Gastroesophageal sphincter (tissue), 4 donors: ENCODE results near the gene TAF3. TPM values are rescaled to one million over a fixed set of nuclear protein-coding genes. Genes with fewer than 3 reads are reported as not detected.

ENCODE experiments used
- ATAC-seq: fragments of 150-250 bp; one replicate; pipeline ENCODE4 v1.9.1; 2016; ENCODE audit warnings: mild to moderate bottlenecking, moderate library complexity
- H3K27ac ChIP-seq, 4 donors: fragments of 200-600 bp; sonication (generic) in 3 of 4; 1 replicate in 3 of 4; 2 replicates in 1 of 4; pipeline ENCODE4 v1.5.1; 2016 to 2019
- H3K27me3 ChIP-seq: fragments of 200-600 bp; sonication (generic); one replicate; pipeline ENCODE4 v1.5.1; 2019
- H3K36me3 ChIP-seq, 2 donors: fragments of 200-600 bp; sonication (generic); one replicate each; pipeline ENCODE4 v1.5.1; 2019; ENCODE audit warnings: control low read depth in 1 of 2
- H3K4me1 ChIP-seq, 3 donors: fragments of 200-600 bp; sonication (generic); 1 replicate in 2 of 3; 2 replicates in 1 of 3; pipeline ENCODE4 v1.5.1; 2016 to 2019; ENCODE audit warnings: control low read depth in 2 of 3
- H3K4me3 ChIP-seq, 2 donors: fragments of 200-600 bp; sonication (generic); one replicate each; pipeline ENCODE4 v1.5.1; 2019; ENCODE audit warnings: mild to moderate bottlenecking in 1 of 2, moderate library complexity in 1 of 2
- H3K9me3 ChIP-seq, 3 donors: fragments of 200-600 bp; sonication (generic); one replicate each; pipeline ENCODE4 v1.5.1; 2017 to 2019; ENCODE audit warnings: control low read depth in 2 of 3
- EP300 ChIP-seq: sonication (generic); formaldehyde crosslinking; IDR thresholded peaks from one replicate; pipeline ENCODE4 v1.6.1; 2017; ENCODE audit warnings: antibody characterized with exemption, mild to moderate bottlenecking
- POLR2A ChIP-seq, 2 donors: fragments of 450-650 bp; IDR thresholded peaks; one replicate each; pipeline ENCODE4 v1.6.1; 2017; ENCODE audit warnings: antibody characterized with exemption in 2 of 2, mild to moderate bottlenecking in 2 of 2, moderate library complexity in 1 of 2
- POLR2AphosphoS5 ChIP-seq: sonication (generic); formaldehyde crosslinking; IDR thresholded peaks from one replicate; pipeline ENCODE4 v1.6.1; 2017; ENCODE audit warnings: antibody characterized with exemption
- WGBS, 2 donors: methylation state at CpG; one replicate each; pipeline ENCODE4 v1.1.5; 2018; ENCODE audit warnings: low coverage in 1 of 2; 5-methylcytosine and 5-hydroxymethylcytosine counted together
- total RNA-seq, 4 donors: library from RNA; depleted of rRNA; stranded (reverse); fragments of >200 nt; gene quantifications; one replicate each; pipeline ENCODE4 v1.1.0, GENCODE V29; 2016
- TF ChIP-seq, protein P1 (sequence below), 4 experiments: fragments of 200-600 bp in 2 of 4; fragments of 450-650 bp in 2 of 4; sonication (generic) in 1 of 4; IDR thresholded peaks; one replicate each; pipeline ENCODE4 v1.5.1; 2017 to 2019; ENCODE audit warnings: antibody characterized with exemption in 4 of 4, mild to moderate bottlenecking in 2 of 4, moderate library complexity in 2 of 4

TAF3 gene
- total RNA-seq, 4 donors from 2014 or later, result 5.7 to 11.8 (median 8.8) TPM

GRCh38 chr10:7886056-7886455 lies 67.8 kb downstream of the TAF3 start:
- TF ChIP-seq EP300, result no peak
- TF ChIP-seq POLR2AphosphoS5, result no peak
- TF ChIP-seq POLR2A (IDR thresholded peaks at IDR 0.05), result no peak
- TF ChIP-seq, protein P1, sequence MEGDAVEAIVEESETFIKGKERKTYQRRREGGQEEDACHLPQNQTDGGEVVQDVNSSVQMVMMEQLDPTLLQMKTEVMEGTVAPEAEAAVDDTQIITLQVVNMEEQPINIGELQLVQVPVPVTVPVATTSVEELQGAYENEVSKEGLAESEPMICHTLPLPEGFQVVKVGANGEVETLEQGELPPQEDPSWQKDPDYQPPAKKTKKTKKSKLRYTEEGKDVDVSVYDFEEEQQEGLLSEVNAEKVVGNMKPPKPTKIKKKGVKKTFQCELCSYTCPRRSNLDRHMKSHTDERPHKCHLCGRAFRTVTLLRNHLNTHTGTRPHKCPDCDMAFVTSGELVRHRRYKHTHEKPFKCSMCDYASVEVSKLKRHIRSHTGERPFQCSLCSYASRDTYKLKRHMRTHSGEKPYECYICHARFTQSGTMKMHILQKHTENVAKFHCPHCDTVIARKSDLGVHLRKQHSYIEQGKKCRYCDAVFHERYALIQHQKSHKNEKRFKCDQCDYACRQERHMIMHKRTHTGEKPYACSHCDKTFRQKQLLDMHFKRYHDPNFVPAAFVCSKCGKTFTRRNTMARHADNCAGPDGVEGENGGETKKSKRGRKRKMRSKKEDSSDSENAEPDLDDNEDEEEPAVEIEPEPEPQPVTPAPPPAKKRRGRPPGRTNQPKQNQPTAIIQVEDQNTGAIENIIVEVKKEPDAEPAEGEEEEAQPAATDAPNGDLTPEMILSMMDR (IDR thresholded peaks at IDR 0.05), result no peak
- Histone ChIP-seq H3K36me3 (no peaks in the 10 kb centered on the region), H3K27me3 (no peaks in the 10 kb centered on the region), H3K4me3 (no peak overlapping the region), H3K27ac (no peak overlapping the region), H3K4me1 (peaks cover 0 to 6% (median 3%) of the 10 kb centered on the region in 3 donors), H3K9me3 (no peaks in the 10 kb centered on the region)
- no peak for ATAC-seq
- 100% methylated on average over 1 to 2 of the region's 2 CpGs for whole genome bisulfite sequencing, 2 donors

DNA sequence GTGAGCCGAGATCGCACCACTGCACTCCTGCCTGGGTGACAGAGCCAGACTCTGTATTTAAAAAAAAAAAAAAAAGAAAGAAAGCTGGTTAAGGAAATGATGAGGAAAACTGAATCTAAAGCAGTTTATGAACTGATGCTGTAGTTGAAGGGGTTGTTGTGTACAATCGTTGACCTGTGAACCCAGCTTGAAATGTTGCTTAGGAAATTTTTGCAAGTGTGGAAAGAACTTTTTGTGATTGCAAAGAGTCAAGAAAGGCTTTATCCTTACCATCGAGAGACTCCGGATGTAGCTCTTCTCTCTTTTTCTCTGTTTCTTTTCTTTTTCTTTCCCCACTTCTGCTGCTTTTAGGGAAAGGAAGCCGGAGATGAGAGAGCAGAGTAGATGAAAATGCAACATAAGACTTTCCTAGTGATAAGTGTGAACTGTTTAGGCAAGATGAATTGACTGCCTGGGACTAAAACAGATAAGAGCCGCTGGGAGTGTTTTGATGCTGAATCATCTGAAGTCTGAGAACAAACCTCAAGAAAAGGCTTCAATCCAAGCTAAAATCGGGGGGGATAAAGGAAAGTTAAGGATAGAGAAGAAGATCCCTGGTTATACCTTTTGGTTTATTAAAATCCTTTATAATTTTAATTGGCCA lies 69.0 kb downstream of the TAF3 start:
- no peaks in the 10 kb centered on the region for H3K36me3 ChIP-seq
- no peak for ATAC-seq
- 60 to 62% methylated on average over 1 to 8 of the region's 8 CpGs for WGBS, 2 donors

DNA sequence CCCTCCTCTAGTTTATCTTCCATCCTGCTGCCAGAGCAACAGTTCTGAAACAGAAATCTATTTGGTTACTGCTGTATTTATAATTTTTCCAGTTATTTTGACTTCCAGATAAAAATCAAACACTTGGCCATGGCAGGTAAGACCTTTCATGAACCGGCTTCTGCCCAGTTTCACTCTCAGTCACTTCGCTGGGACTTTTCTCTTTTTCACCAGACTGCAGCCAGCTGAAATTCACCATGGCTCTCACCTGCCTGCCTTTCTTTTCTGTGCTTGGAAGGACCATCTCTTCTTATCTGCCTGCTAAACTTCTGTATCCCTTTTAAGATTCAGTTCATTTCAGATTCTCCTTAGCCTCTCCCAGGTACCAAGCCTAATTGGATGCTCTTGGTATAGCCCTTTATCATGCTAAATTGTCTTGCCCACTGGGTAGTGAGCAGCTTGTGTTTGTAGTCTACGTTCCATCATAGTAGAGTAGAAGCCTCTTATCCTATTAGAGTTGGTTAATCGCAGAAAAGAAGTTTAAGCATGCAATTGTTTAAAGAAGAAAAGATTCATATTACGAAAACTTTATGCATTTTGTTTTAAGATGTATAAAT lies 71.7 kb downstream of the TAF3 start:
- Histone ChIP-seq H3K27me3 (no peaks in the 10 kb centered on the region), H3K9me3 (no peaks in the 10 kb centered on the region), H3K27ac (no peak overlapping the region), H3K36me3 (no peaks in the 10 kb centered on the region), H3K4me1 (peaks cover 2 to 10% (median 3%) of the 10 kb centered on the region in 3 donors), H3K4me3 (no peak overlapping the region)
- WGBS, 2 donors, result 94 to 95% methylated on average over 4 to 5 of the region's 5 CpGs
- ATAC-seq, result no peak
- TF ChIP-seq POLR2AphosphoS5, result no peak
- TF ChIP-seq POLR2A (IDR thresholded peaks at IDR 0.05), result no peak
- TF ChIP-seq, protein P1 (IDR thresholded peaks at IDR 0.05), result no peak
- TF ChIP-seq EP300, result no peak

More for the DNA sequence above, 69.0 kb downstream of the TAF3 start:
- H3K9me3 ChIP-seq, result no peaks in the 10 kb centered on the region
- TF ChIP-seq, protein P1 (IDR thresholded peaks at IDR 0.05), result no peak
- TF ChIP-seq EP300 (no peak), POLR2A (IDR thresholded peaks at IDR 0.05) (no peak), POLR2AphosphoS5 (no peak)
- H3K27ac ChIP-seq, result no peak overlapping the region
- H3K4me1 ChIP-seq, result peaks cover 2 to 10% (median 3%) of the 10 kb centered on the region in 3 donors
- H3K4me3 ChIP-seq, result no peak overlapping the region
- H3K27me3 ChIP-seq, result no peaks in the 10 kb centered on the region

- Histone ChIP-seq H3K4me1 (peaks cover 2 to 10% (median 3%) of the 10 kb centered on the region in 3 donors), H3K9me3 (no peaks in the 10 kb centered on the region), H3K27ac (no peak overlapping the region), H3K4me3 (no peak overlapping the region), H3K27me3 (no peaks in the 10 kb centered on the region), H3K36me3 (no peaks in the 10 kb centered on the region)
- no peak for ATAC-seq
- TF ChIP-seq EP300, result no peak
- no peak for TF ChIP-seq POLR2A (IDR thresholded peaks at IDR 0.05)
- no peak for TF ChIP-seq POLR2AphosphoS5
- TF ChIP-seq, protein P1 (IDR thresholded peaks at IDR 0.05), result no peak
- WGBS, 2 donors, result 96 to 97% methylated on average over 6 of the region's 6 CpGs
Measured at GRCh38 chr10:7890781-7891180, 72.5 kb downstream of the TAF3 start.

- H3K4me1 ChIP-seq, result peaks cover 2 to 10% (median 3%) of the 10 kb centered on the region in 3 donors
- WGBS, 2 donors, result 0 to 38% methylated on average over 1 of the region's 1 CpG
- ATAC-seq, result no peak
- H3K27me3 ChIP-seq, result no peaks in the 10 kb centered on the region
- no peak overlapping the region for H3K4me3 ChIP-seq
- H3K9me3 ChIP-seq, result no peaks in the 10 kb centered on the region
- TF ChIP-seq POLR2A (IDR thresholded peaks at IDR 0.05), result no peak
- TF ChIP-seq EP300, result no peak
- TF ChIP-seq POLR2AphosphoS5, result no peak
- TF ChIP-seq, protein P1 (IDR thresholded peaks at IDR 0.05), result no peak
- no peak overlapping the region for H3K27ac ChIP-seq
- H3K36me3 ChIP-seq, result peaks cover 0 to 7% of the 10 kb centered on the region in 2 donors
Measured at GRCh38 chr10:7891634-7892033, 73.3 kb downstream of the TAF3 start.
